NCI-H2107 (cell line): ENCODE results near the gene FAM217A.
A peak's percentile ranks its signal among the peaks of the same experiment; 100 is the strongest.

Experiments
- DNase-seq: peaks from one replicate; lab custom pipeline; 2025; lab: John Stamatoyannopoulos, UW

FAM217A gene

GRCh38 chr6:4021133-4021853, 57.6 kb downstream of the FAM217A start:
- peak; percentile 80 for DNase-seq

GRCh38 chr6:4020822-4021132, 58.2 kb downstream of the FAM217A start:
- no peak for DNase-seq

- no peak for DNase-seq
Observed at GRCh38 chr6:4018924-4019236, 60.1 kb downstream of the FAM217A start.
